OCI-LY3 (cell line): ENCODE data around the gene BMERB1.
"Not testable (repeated sequence)": the region's sequence is repeated elsewhere in the genome, so short reads cannot be mapped to it uniquely, and the experiment has no call there.

Experiments used
- H2AFZ ChIP-seq: fragments of 200-600, 300-600 bp; shearing (Covaris generic); 2 replicates; pipeline ENCODE4 v1.6.0; 2014; ENCODE audit warnings: antibody characterized with exemption, low read depth, low read length
- H3K27ac ChIP-seq: fragments of 200-600, 300-600 bp; sonication (generic); 2 replicates; pipeline ENCODE4 v1.5.1; 2014; ENCODE audit warnings: mild to moderate bottlenecking, low read length, moderate library complexity, mixed read lengths
- H3K27me3 ChIP-seq: fragments of 200-600, 300-600 bp; sonication (generic); 2 replicates; pipeline ENCODE4 v1.6.1; 2014; ENCODE audit warnings: low read depth, low read length, mixed read lengths
- H3K36me3 ChIP-seq: fragments of 200-600, 300-600 bp; sonication (generic); replicated peaks from 2 replicates; pipeline ENCODE3; 2014; ENCODE audit warnings: low read depth, low read length, mixed read lengths
- H3K4me1 ChIP-seq: fragments of 300-600, 200-600 bp; sonication (generic); 2 replicates; pipeline ENCODE4 v1.6.1; 2014; ENCODE audit warnings: low read length, mixed read lengths
- H3K4me2 ChIP-seq: fragments of 200-600, 300-600 bp; sonication (generic); 2 replicates; pipeline ENCODE4 v1.6.1; 2014; ENCODE audit warnings: low read length, mixed read lengths
- H3K4me3 ChIP-seq: fragments of 300-600, 200-600 bp; sonication (generic); 2 replicates; pipeline ENCODE4 v1.5.1; 2014; ENCODE audit warnings: antibody characterized with exemption, mild to moderate bottlenecking, low read length, moderate library complexity
- H3K79me2 ChIP-seq: fragments of 300-600, 200-600 bp; shearing (Covaris generic); 2 replicates; pipeline ENCODE4 v1.6.1; 2014; ENCODE audit warnings: mild to moderate bottlenecking, low read length, mixed read lengths
- H3K9ac ChIP-seq: fragments of 300-600, 200-600 bp; shearing (Covaris generic); 2 replicates; pipeline ENCODE4 v1.6.0; 2014; ENCODE audit warnings: mild to moderate bottlenecking, low read length, moderate library complexity
- H3K9me3 ChIP-seq: fragments of 200-600, 300-600 bp; shearing (Covaris generic); 2 replicates; pipeline ENCODE4 v1.6.1; 2014; ENCODE audit warnings: low read length, mixed read lengths; ENCODE audit not compliant: insufficient read depth
- H4K20me1 ChIP-seq: fragments of 200-600, 300-600 bp; sonication (generic); 2 replicates; pipeline ENCODE4 v1.6.1; 2016; ENCODE audit warnings: low read length, mixed read lengths; ENCODE audit not compliant: insufficient read depth
- CTCF ChIP-seq: fragments of 200-600, 300-600 bp; sonication (generic); IDR thresholded peaks from 2 replicates; pipeline ENCODE4 v1.5.1; 2014; ENCODE audit warnings: antibody characterized with exemption, low read length, low read depth
- EZH2phosphoT487 ChIP-seq: fragments of 200-600 bp; shearing (Covaris generic); IDR thresholded peaks from 2 replicates; pipeline ENCODE4 v1.6.1; 2018; ENCODE audit warnings: antibody characterized with exemption, mixed run types, low read depth

Gene BMERB1

GRCh38 chr16:15466886-15467781 lies 32.7 kb downstream of the BMERB1 start:
- Histone ChIP-seq H3K36me3 (no peaks in the 10 kb centered on the region), H3K27me3 (peaks cover 4% of the 10 kb centered on the region; the same call in 1 of the 2 replicates), H3K9me3 (0 out of 2 replicates have a peak, but pooled peaks cover 3% of the 10 kb centered on the region), H2AFZ (no peak overlapping the region), H3K79me2 (no peaks in the 10 kb centered on the region), H3K27ac (no peak overlapping the region), H3K4me2 (no peak overlapping the region), H3K4me1 (no peaks in the 10 kb centered on the region), H3K9ac (no peak overlapping the region), H4K20me1 (no peaks in the 10 kb centered on the region), H3K4me3 (no peak overlapping the region)
- TF ChIP-seq EZH2phosphoT487 (no peak), CTCF (peak; percentile 24; the same call in 1 of the 2 replicates)

- H3K4me3 ChIP-seq, H3K36me3 ChIP-seq, H2AFZ ChIP-seq, H3K9ac ChIP-seq, H3K27me3 ChIP-seq, H4K20me1 ChIP-seq, H3K9me3 ChIP-seq, H3K79me2 ChIP-seq, H3K4me1 ChIP-seq, H3K4me2 ChIP-seq, H3K27ac ChIP-seq: not testable (repeated sequence)
Measured at GRCh38 chr16:15476971-15477370, 42.6 kb downstream of the BMERB1 start.

GRCh38 chr16:15477802-15478201 lies 43.4 kb downstream of the BMERB1 start:
- no peak overlapping the region for H3K4me2 ChIP-seq
- H3K4me3 ChIP-seq: no peak overlapping the region
- no peak for TF ChIP-seq EZH2phosphoT487
- TF ChIP-seq CTCF: no peak

GRCh38 chr16:15482068-15482747 lies 47.8 kb downstream of the BMERB1 start:
- H3K9ac ChIP-seq: no peak overlapping the region
- H3K4me3 ChIP-seq: no peak overlapping the region
- no peak overlapping the region for H3K27ac ChIP-seq
- no peaks in the 10 kb centered on the region for H3K27me3 ChIP-seq
- no peaks in the 10 kb centered on the region for H3K9me3 ChIP-seq
- no peaks in the 10 kb centered on the region for H3K36me3 ChIP-seq
- H3K4me1 ChIP-seq: peaks cover 7% of the 10 kb centered on the region
- no peak overlapping the region for H3K4me2 ChIP-seq
- no peaks in the 10 kb centered on the region for H3K79me2 ChIP-seq
- no peak for TF ChIP-seq CTCF
- TF ChIP-seq EZH2phosphoT487: no peak
- no peaks in the 10 kb centered on the region for H4K20me1 ChIP-seq
- no peak overlapping the region for H2AFZ ChIP-seq

More at GRCh38 chr16:15477802-15478201, 43.4 kb downstream of the BMERB1 start:
- Histone ChIP-seq H3K36me3 (no peaks in the 10 kb centered on the region), H3K9me3 (no peaks in the 10 kb centered on the region), H3K9ac (no peak overlapping the region), H3K27ac (no peak overlapping the region), H3K27me3 (no peaks in the 10 kb centered on the region), H3K79me2 (no peaks in the 10 kb centered on the region), H3K4me1 (no peaks in the 10 kb centered on the region), H4K20me1 (no peaks in the 10 kb centered on the region), H2AFZ (no peak overlapping the region)
